ENCODE results near the gene C19orf85. TPM values are rescaled to one million over a fixed set of nuclear protein-coding genes. Genes with fewer than 3 reads are reported as not detected.

Gene C19orf85
- polyA plus RNA-seq, 1 of the 3 experiments (the other 2 are of a cell fraction), result not detected

GRCh38 chr19:55419103-55419502, 45.4 kb downstream of the C19orf85 start:
- Histone ChIP-seq H3K79me2 (ENCODE audit: insufficient read depth) (no peaks in the 10 kb centered on the region), H4K20me1 (ENCODE audit: insufficient read depth) (no peaks in the 10 kb centered on the region), H3K4me2 (no peak overlapping the region), H3F3A (replicated peaks; ENCODE audit: insufficient read depth) (peaks cover 5% of the 10 kb centered on the region), H3K36me3 (replicated peaks in 1 of 2; ENCODE audit: control insufficient read depth in 1 of 2, insufficient read depth in 2 of 2, low read length in 1 of 2) (no peaks in the 10 kb centered on the region), H3K27ac (ENCODE audit: low read depth in 2 of 2, low read length in 1 of 2) (no peak overlapping the region), H2AFZ (ENCODE audit: low read depth) (no peak overlapping the region), H3K9me3 (no peaks in the 10 kb centered on the region), H3K9ac (no peak overlapping the region), H3K9me2 (no peaks in the 10 kb centered on the region), H3K4me3 (ENCODE audit: low read depth in 2 of 2, low read length in 1 of 2) (no peak overlapping the region), H3K4me1 (ENCODE audit: control insufficient read depth in 1 of 2, insufficient read depth in 2 of 2, low read depth in 1 of 2, low read length in 1 of 2) (no peaks in the 10 kb centered on the region), H3K27me3 (ENCODE audit: insufficient read depth) (no peaks in the 10 kb centered on the region)
- ChIA-PET CTCF (interaction anchor here (0.6 to 3.4 kb wide), 24 partner anchors 9 to 283 kb away, joined by 3 to 63 read pairs (median 8); partner anchors contain the start of gene DNAAF3), POLR2A (interaction anchor here (1.1 to 1.3 kb wide), 2 partner anchors 11 to 12 kb away, joined by 7 to 9 read pairs; partner anchors contain the start of gene UBE2S)
- no peak for DNase-seq
- WGBS (ENCODE audit: low lambda C conversion rate), result 42% methylated on average over 2 of the region's 5 CpGs
- no peak for TF ChIP-seq RFX5 (IDR thresholded peaks at IDR 0.05; ENCODE audit: low read length)
- TF ChIP-seq NFIC (IDR thresholded peaks at IDR 0.05; ENCODE audit: borderline replicate concordance), result no peak
- TF ChIP-seq GABPA (IDR thresholded peaks at IDR 0.05; ENCODE audit: low read depth), result no peak
- TF ChIP-seq YY1 (IDR thresholded peaks at IDR 0.05; ENCODE audit: low read depth), result no peak
- TF ChIP-seq EZH2phosphoT487 (IDR thresholded peaks at IDR 0.05; ENCODE audit: borderline replicate concordance, low read depth), result no peak
- TF ChIP-seq CHD2 (IDR thresholded peaks at IDR 0.05; ENCODE audit: low read length, partially characterized antibody), result no peak
- TF ChIP-seq, protein P1, sequence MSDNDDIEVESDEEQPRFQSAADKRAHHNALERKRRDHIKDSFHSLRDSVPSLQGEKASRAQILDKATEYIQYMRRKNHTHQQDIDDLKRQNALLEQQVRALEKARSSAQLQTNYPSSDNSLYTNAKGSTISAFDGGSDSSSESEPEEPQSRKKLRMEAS (IDR thresholded peaks at IDR 0.05; ENCODE audit: low read depth), result no peak
- no peak for TF ChIP-seq SMC3 (IDR thresholded peaks at IDR 0.05; ENCODE audit: low read depth, low read length)
- no peak for TF ChIP-seq ZBTB33 (IDR thresholded peaks at IDR 0.05; ENCODE audit: borderline replicate concordance, low read depth)

GRCh38 chr19:55418185-55418584, 46.4 kb downstream of the C19orf85 start:
- WGBS (ENCODE audit: low lambda C conversion rate), result 17% methylated on average over 7 of the region's 7 CpGs
- Histone ChIP-seq H3K9me3 (no peaks in the 10 kb centered on the region), H3F3A (replicated peaks; ENCODE audit: insufficient read depth) (peaks cover 5% of the 10 kb centered on the region), H3K4me3 (ENCODE audit: low read depth in 2 of 2, low read length in 1 of 2) (no peak overlapping the region; a peak in 1 of 4 replicates), H2AFZ (ENCODE audit: low read depth) (no peak overlapping the region), H3K9me2 (no peaks in the 10 kb centered on the region), H3K79me2 (ENCODE audit: insufficient read depth) (no peaks in the 10 kb centered on the region), H3K27me3 (ENCODE audit: insufficient read depth) (no peaks in the 10 kb centered on the region), H3K9ac (no peak overlapping the region), H3K4me1 (ENCODE audit: control insufficient read depth in 1 of 2, insufficient read depth in 2 of 2, low read depth in 1 of 2, low read length in 1 of 2) (no peaks in the 10 kb centered on the region), H4K20me1 (ENCODE audit: insufficient read depth) (no peaks in the 10 kb centered on the region), H3K27ac (ENCODE audit: low read depth in 2 of 2, low read length in 1 of 2) (no peak overlapping the region), H3K36me3 (replicated peaks in 1 of 2; ENCODE audit: control insufficient read depth in 1 of 2, insufficient read depth in 2 of 2, low read length in 1 of 2) (no peaks in the 10 kb centered on the region), H3K4me2 (no peak overlapping the region)
- CTCF ChIA-PET, result interaction anchor here (0.6 to 3.4 kb wide), 49 partner anchors 9 to 764 kb away, joined by 3 to 63 read pairs (median 5); partner anchors contain the start of genes DNAAF3 and UBE2S
- peak; percentile 83 for DNase-seq
- no peak for TF ChIP-seq MEF2A (IDR thresholded peaks at IDR 0.05; ENCODE audit: borderline replicate concordance, low read depth)
- peak; percentile 82 for TF ChIP-seq CTCF (IDR thresholded peaks at IDR 0.05)
- no peak for TF ChIP-seq EP300 (IDR thresholded peaks at IDR 0.05; ENCODE audit: borderline replicate concordance in 1 of 2, low read depth in 1 of 2, low read length in 1 of 2)
- peak; percentile 26; the same call in 1 of the 2 replicates for TF ChIP-seq FOSL2 (IDR thresholded peaks at IDR 0.05; ENCODE audit: borderline replicate concordance, low read depth)
- no peak for TF ChIP-seq ZBTB33 (IDR thresholded peaks at IDR 0.05; ENCODE audit: borderline replicate concordance, low read depth)
- peak; percentile 93 for TF ChIP-seq RAD21 (IDR thresholded peaks at IDR 0.05; ENCODE audit: low read length)
- TF ChIP-seq, protein P1 (IDR thresholded peaks at IDR 0.05; ENCODE audit: low read depth), result peak; percentile 75; the same call in 1 of the 2 replicates
- TF ChIP-seq SMC3 (IDR thresholded peaks at IDR 0.05; ENCODE audit: low read depth, low read length), result peak; percentile 83
- no peak for TF ChIP-seq TEAD4 (IDR thresholded peaks at IDR 0.05; ENCODE audit: borderline replicate concordance, insufficient read depth)
- TF ChIP-seq RCOR1 (IDR thresholded peaks at IDR 0.05; ENCODE audit: low read length), result 0 out of 2 replicates have a peak, but pooled peaks have one; percentile 35
- POLR2A ChIA-PET, result interaction anchor here (1.1 kb wide), 1 partner anchor 10 kb away, joined by 9 read pairs; the partner anchor contains the start of gene UBE2S

Measured in SK-N-SH (cell line).